Colonic mucosa (tissue), 4 donors: ENCODE data around the gene GALNT13. TPM values are rescaled to one million over a fixed set of nuclear protein-coding genes. Genes with fewer than 3 reads are reported as not detected.

ENCODE experiments used
- DNase-seq: peaks from one replicate; pipeline ENCODE4 v3.0.0-alpha.2; 2020
- H3K27ac ChIP-seq: fragments of 200-600 bp; one replicate; pipeline ENCODE4 v1.8.0; 2021
- H3K27me3 ChIP-seq: fragments of 200-600 bp; one replicate; pipeline ENCODE4 v1.8.0; 2021
- H3K36me3 ChIP-seq: fragments of 200-600 bp; one replicate; pipeline ENCODE4 v1.8.0; 2021
- H3K4me1 ChIP-seq: fragments of 200-600 bp; one replicate; pipeline ENCODE4 v1.8.0; 2021; ENCODE audit warnings: mild to moderate bottlenecking
- H3K4me3 ChIP-seq: fragments of 200-600 bp; one replicate; pipeline ENCODE4 v1.8.0; 2021
- H3K9ac ChIP-seq, 2 donors: one replicate each; pipeline ENCODE4 v1.7.0; 2013; ENCODE audit warnings: control low read depth in 2 of 2, low read depth in 2 of 2, low read length in 2 of 2
- H3K9me3 ChIP-seq: fragments of 200-600 bp; one replicate; pipeline ENCODE4 v1.8.0; 2021
- CTCF ChIP-seq: fragments of 200-600 bp; IDR thresholded peaks from one replicate; pipeline ENCODE4 v1.8.0; 2022; ENCODE audit warnings: antibody characterized with exemption, mild to moderate bottlenecking
- intact Hi-C: fragments of 100-400 bp; cut with DNase I; formaldehyde crosslinking; loops from one replicate; pipeline ENCODE4 v1.14.1; 2022
- total RNA-seq, 2 donors: library from RNA; stranded (reverse); fragmentation: NEBNext Ultra II Directional in 1 of 2; extraction: Animal tissue kit (Norgen Biotek cat#: 25700) in 1 of 2; gene quantifications; one replicate each; pipeline ENCODE4 v1.2.1, GENCODE V29; 2021
- donor health status: healthy.
- donor health status: DM: no; HTN: no; CAD: no.
- donor health status: DM: no; HTN: no; CAD: no.

The GALNT13 gene
- total RNA-seq, 2 donors from 2014 or later = 0.07 to 0.40 TPM

- no peak overlapping the region for H3K4me3 ChIP-seq
- intact Hi-C loops = no loop called here
- no peaks in the 10 kb centered on the region for H3K36me3 ChIP-seq
- H3K27me3 ChIP-seq = no peaks in the 10 kb centered on the region
- no peak overlapping the region for H3K27ac ChIP-seq
- no peak for TF ChIP-seq CTCF
- no peak overlapping the region for H3K9ac ChIP-seq
- no peak for DNase-seq
- no peaks in the 10 kb centered on the region for H3K9me3 ChIP-seq
- no peaks in the 10 kb centered on the region for H3K4me1 ChIP-seq
Observed at GRCh38 chr2:154133823-154134222, 262.1 kb downstream of the GALNT13 start.

DNA sequence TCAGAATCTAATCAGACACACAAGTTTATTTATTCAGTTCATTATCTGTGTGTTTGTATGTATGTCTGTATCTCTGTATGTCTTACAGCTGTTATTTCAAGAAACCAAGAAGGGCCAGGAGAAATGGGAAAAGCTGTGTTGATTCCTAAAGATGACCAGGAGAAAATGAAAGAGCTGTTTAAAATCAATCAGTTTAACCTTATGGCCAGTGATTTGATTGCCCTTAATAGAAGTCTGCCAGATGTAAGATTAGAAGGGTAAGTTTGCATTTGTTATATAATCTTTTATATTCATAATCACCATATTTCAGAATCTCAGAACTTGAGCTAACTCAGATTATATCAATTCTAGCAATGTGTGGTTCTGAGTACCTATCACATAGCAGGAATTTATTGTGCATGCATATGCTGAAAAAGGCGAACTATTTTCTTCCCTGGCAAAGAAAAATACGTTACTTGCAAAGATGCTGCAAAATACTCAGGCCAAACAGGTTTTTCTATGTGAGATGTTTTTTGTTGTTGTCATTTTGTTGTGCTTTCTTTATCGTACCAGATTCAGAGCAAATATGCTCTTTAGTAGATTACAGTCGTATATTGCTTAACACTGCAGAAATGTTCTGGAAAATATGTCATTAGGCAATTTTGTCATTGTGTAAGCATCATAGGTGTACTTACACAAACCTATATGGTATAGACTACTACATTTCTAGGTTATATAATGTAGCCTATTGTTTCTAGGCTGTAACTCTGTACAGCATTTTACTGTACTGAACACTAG lies 268.7 kb downstream of the GALNT13 start:
- intact Hi-C loops = no loop called here

DNA sequence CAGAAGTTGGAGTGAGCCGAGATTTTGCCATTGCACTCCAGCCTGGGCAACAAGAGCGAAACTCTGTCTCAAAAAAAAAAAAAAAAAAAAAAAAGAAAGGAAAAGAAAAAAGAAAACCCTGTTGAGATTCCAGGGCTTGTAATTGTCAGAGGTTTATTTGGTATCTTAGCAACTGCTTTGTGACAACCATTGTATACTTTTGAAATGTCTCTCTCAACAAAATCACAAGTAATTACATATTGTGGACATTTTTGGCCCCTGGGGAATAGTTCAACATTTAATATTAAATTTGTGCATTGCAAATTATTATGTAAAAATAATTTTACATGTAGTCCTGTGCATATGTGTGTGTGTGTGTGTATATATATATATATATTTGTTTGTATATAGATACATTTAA lies 270.8 kb downstream of the GALNT13 start:
- Histone ChIP-seq H3K4me1 (no peaks in the 10 kb centered on the region), H3K9me3 (no peaks in the 10 kb centered on the region), H3K9ac (no peak overlapping the region), H3K4me3 (no peak overlapping the region), H3K36me3 (no peaks in the 10 kb centered on the region), H3K27me3 (no peaks in the 10 kb centered on the region), H3K27ac (no peak overlapping the region)
- intact Hi-C loops = no loop called here
- TF ChIP-seq CTCF = no peak
- no peak for DNase-seq

More for the DNA sequence above, 268.7 kb downstream of the GALNT13 start:
- no peak overlapping the region for H3K4me3 ChIP-seq
- no peak for TF ChIP-seq CTCF
- H3K27ac ChIP-seq = no peak overlapping the region
- no peaks in the 10 kb centered on the region for H3K4me1 ChIP-seq
- no peaks in the 10 kb centered on the region for H3K36me3 ChIP-seq
- DNase-seq = no peak
- H3K9ac ChIP-seq = no peak overlapping the region
- H3K27me3 ChIP-seq = no peaks in the 10 kb centered on the region
- H3K9me3 ChIP-seq = no peaks in the 10 kb centered on the region

DNA sequence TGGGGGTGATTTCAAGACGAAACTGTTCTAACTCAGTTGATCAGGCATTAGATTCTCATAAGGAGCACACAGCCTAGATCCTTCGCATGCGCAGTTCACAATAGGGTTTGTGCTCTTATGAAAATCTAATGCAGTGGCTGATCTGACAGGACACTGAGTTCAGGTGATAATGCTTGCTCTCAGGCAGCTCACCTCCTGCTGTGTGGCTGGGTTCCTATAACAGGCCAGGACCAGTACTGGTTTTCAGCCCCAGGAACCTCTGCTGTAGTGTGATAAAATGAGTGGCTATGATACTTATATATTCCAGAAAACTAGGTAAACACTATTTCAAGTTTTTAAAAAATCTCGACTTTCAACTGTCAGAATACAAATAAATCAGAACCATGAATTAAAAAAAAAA lies 271.4 kb downstream of the GALNT13 start:
- no peak for DNase-seq
- no peak overlapping the region for H3K9ac ChIP-seq
- H3K36me3 ChIP-seq = no peaks in the 10 kb centered on the region
- no peak overlapping the region for H3K4me3 ChIP-seq
- intact Hi-C loops = no loop called here
- H3K9me3 ChIP-seq = no peaks in the 10 kb centered on the region
- TF ChIP-seq CTCF = no peak
- no peaks in the 10 kb centered on the region for H3K27me3 ChIP-seq
- H3K4me1 ChIP-seq = no peaks in the 10 kb centered on the region
- H3K27ac ChIP-seq = no peak overlapping the region

DNA sequence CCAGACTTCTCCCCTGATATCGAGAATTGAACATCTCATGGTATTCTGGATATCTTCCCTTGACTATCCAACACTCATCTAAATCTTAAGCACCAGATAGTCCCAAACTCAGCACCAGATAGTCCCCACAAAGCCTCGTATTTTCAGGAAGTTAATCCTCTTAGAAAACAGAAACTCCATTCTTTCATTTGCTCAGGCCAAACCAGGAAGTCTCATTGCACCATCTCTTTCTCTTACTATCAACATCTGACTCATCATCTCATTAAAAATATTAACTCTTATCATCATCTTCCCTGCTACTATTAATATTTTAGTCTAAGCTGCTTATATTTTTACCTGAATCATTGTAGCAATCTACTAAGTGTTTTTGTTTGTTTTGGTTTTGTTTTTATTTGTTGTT lies 286.4 kb downstream of the GALNT13 start:
- Histone ChIP-seq H3K9ac (no peak overlapping the region), H3K4me3 (no peak overlapping the region), H3K9me3 (no peaks in the 10 kb centered on the region), H3K36me3 (no peaks in the 10 kb centered on the region), H3K27me3 (no peaks in the 10 kb centered on the region), H3K4me1 (no peaks in the 10 kb centered on the region), H3K27ac (no peak overlapping the region)
- TF ChIP-seq CTCF = no peak
- intact Hi-C loops = no loop called here
- DNase-seq = no peak
